ENCODE results near the gene RFX6.

DNA sequence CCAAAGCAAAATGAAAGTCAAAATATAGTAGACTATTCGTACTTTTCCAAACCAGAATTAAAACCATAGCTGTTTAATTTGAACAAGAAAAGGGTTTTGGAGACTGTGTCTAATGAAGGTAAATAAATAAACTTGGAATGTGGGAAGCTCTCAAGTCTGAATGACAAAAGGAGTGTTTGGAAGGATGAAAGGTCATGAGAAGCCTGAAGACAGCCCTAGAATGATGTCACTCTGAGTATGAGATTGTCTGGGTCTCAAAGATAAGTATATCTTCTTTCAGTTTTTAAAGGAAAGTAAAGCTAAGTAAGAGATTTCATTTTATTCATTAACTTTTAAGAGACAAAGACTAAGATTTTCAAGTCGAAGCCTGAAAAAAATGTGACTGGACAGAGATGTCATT, 72.9 kb downstream of the RFX6 start:
- TF ChIP-seq, protein P1, sequence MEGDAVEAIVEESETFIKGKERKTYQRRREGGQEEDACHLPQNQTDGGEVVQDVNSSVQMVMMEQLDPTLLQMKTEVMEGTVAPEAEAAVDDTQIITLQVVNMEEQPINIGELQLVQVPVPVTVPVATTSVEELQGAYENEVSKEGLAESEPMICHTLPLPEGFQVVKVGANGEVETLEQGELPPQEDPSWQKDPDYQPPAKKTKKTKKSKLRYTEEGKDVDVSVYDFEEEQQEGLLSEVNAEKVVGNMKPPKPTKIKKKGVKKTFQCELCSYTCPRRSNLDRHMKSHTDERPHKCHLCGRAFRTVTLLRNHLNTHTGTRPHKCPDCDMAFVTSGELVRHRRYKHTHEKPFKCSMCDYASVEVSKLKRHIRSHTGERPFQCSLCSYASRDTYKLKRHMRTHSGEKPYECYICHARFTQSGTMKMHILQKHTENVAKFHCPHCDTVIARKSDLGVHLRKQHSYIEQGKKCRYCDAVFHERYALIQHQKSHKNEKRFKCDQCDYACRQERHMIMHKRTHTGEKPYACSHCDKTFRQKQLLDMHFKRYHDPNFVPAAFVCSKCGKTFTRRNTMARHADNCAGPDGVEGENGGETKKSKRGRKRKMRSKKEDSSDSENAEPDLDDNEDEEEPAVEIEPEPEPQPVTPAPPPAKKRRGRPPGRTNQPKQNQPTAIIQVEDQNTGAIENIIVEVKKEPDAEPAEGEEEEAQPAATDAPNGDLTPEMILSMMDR (IDR thresholded peaks at IDR 0.05) = no peak
- TF ChIP-seq POLR2A (IDR thresholded peaks at IDR 0.05) = no peak

Measured in body of pancreas (tissue), 4 donors.